Mesenchymal stem cell (in vitro differentiated cells and primary cell): ENCODE data around the gene PPP1R12C.

Experiments used
- DNase-seq: peaks from one replicate; pipeline ENCODE4 v3.0.0-alpha.2; 2013
- H2AFZ ChIP-seq: one replicate; pipeline ENCODE4 v1.6.1; 2013; ENCODE audit warnings: low read depth, mild to moderate bottlenecking, control low read depth, inconsistent platforms, low read length, moderate library complexity
- H2AK5ac ChIP-seq: 2 replicates; pipeline ENCODE4 v1.6.1; 2013; ENCODE audit warnings: low read length, moderate library complexity, mild to moderate bottlenecking, inconsistent platforms; ENCODE audit not compliant: severe bottlenecking
- H2BK120ac ChIP-seq: one replicate; pipeline ENCODE4 v1.6.1; 2013; ENCODE audit warnings: low read depth, mild to moderate bottlenecking, inconsistent platforms, low read length, moderate library complexity
- H2BK12ac ChIP-seq, 2 experiments: one replicate each; pipeline ENCODE4 v1.6.1; 2013; ENCODE audit warnings: inconsistent platforms in 2 of 2, low read length in 2 of 2, mild to moderate bottlenecking in 2 of 2, moderate library complexity in 2 of 2, control low read depth in 1 of 2
- H2BK15ac ChIP-seq: one replicate; pipeline ENCODE4 v1.6.1; 2013; ENCODE audit warnings: mild to moderate bottlenecking, low read depth, inconsistent platforms; ENCODE audit not compliant: poor library complexity, severe bottlenecking
- H2BK5ac ChIP-seq: 2 replicates; pipeline ENCODE4 v1.6.1; 2013; ENCODE audit warnings: low read depth, mild to moderate bottlenecking, low read length, control low read depth, inconsistent platforms; ENCODE audit not compliant: poor library complexity, severe bottlenecking
- H3K14ac ChIP-seq, 2 experiments: one replicate each; pipeline ENCODE4 v1.6.1; 2013; ENCODE audit warnings: inconsistent platforms in 2 of 2, low read length in 2 of 2, control low read depth in 1 of 2, mild to moderate bottlenecking in 1 of 2, moderate library complexity in 1 of 2
- H3K18ac ChIP-seq, 2 experiments: one replicate each; pipeline ENCODE4 v1.6.1; 2013; ENCODE audit warnings: inconsistent platforms in 2 of 2, low read length in 2 of 2, control low read depth in 1 of 2, low read depth in 1 of 2, mild to moderate bottlenecking in 1 of 2
- H3K23ac ChIP-seq, 2 experiments: one replicate each; pipeline ENCODE4 v1.6.1; 2013; ENCODE audit warnings: inconsistent platforms in 2 of 2, low read length in 2 of 2, mild to moderate bottlenecking in 2 of 2, moderate library complexity in 2 of 2, control low read depth in 1 of 2
- H3K27ac ChIP-seq: 2 replicates; pipeline ENCODE4 v1.5.1; 2013; ENCODE audit warnings: mild to moderate bottlenecking, moderate library complexity, low read length, control low read depth, inconsistent platforms; ENCODE audit not compliant: poor library complexity, severe bottlenecking
- H3K27me3 ChIP-seq, 2 experiments: 2 replicates each; pipeline versions ENCODE4 v1.6.1 to v1.7.0; 2013; ENCODE audit warnings: low read length in 2 of 2, mild to moderate bottlenecking in 2 of 2, moderate library complexity in 2 of 2, control low read depth in 1 of 2, inconsistent platforms in 1 of 2; ENCODE audit not compliant: control insufficient read depth in 1 of 2, insufficient read depth in 1 of 2
- H3K36me3 ChIP-seq, 2 experiments: 2 replicates each; pipeline versions ENCODE4 v1.6.1 to v1.7.0; 2013; ENCODE audit warnings: low read length in 2 of 2, control low read depth in 1 of 2, inconsistent platforms in 1 of 2, low read depth in 1 of 2, mild to moderate bottlenecking in 1 of 2; ENCODE audit not compliant: insufficient read depth in 2 of 2, control insufficient read depth in 1 of 2
- H3K4ac ChIP-seq, 2 experiments: one replicate each; pipeline ENCODE4 v1.6.1; 2013; ENCODE audit warnings: inconsistent platforms in 2 of 2, low read length in 2 of 2, mild to moderate bottlenecking in 2 of 2, moderate library complexity in 2 of 2, control low read depth in 1 of 2, low read depth in 1 of 2
- H3K4me1 ChIP-seq: 2 replicates; pipeline ENCODE4 v1.6.1; 2013; ENCODE audit warnings: low read depth, low read length, control low read depth; ENCODE audit not compliant: control insufficient read depth, insufficient read depth
- H3K4me2 ChIP-seq: 2 replicates; pipeline ENCODE4 v1.6.1; 2013; ENCODE audit warnings: low read length, mild to moderate bottlenecking, inconsistent platforms; ENCODE audit not compliant: poor library complexity, severe bottlenecking
- H3K4me3 ChIP-seq, 2 experiments: 2 replicates each; pipeline versions ENCODE4 v1.5.1 to v1.7.0; 2013; ENCODE audit warnings: low read length in 2 of 2, mild to moderate bottlenecking in 2 of 2, control low read depth in 1 of 2, low read depth in 1 of 2; ENCODE audit not compliant: insufficient read depth in 1 of 2
- H3K79me1 ChIP-seq: replicated peaks from 2 replicates; pipeline ENCODE4 v1.6.1; 2013; ENCODE audit warnings: mild to moderate bottlenecking, control low read depth, low read length, inconsistent platforms; ENCODE audit not compliant: poor library complexity, severe bottlenecking
- H3K9ac ChIP-seq: 2 replicates; pipeline ENCODE4 v1.7.0; 2013; ENCODE audit warnings: mild to moderate bottlenecking, low read length, moderate library complexity
- H3K9me3 ChIP-seq: 2 replicates; pipeline ENCODE4 v1.7.0; 2013; ENCODE audit warnings: mild to moderate bottlenecking, low read length; ENCODE audit not compliant: control insufficient read depth
- H4K8ac ChIP-seq: one replicate; pipeline ENCODE4 v1.6.1; 2013; ENCODE audit warnings: inconsistent platforms, mild to moderate bottlenecking, low read length, moderate library complexity
- H4K91ac ChIP-seq: one replicate; pipeline ENCODE4 v1.6.1; 2013; ENCODE audit warnings: mild to moderate bottlenecking, low read length, inconsistent platforms
- WGBS: methylation state at CpG from one replicate; pipeline ENCODE4 v1.1.7; 2013; ENCODE audit warnings: mixed read lengths; 5-methylcytosine and 5-hydroxymethylcytosine counted together

Gene PPP1R12C

GRCh38 chr19:55050749-55051532 is 66.5 kb downstream of the PPP1R12C start:
- 94% methylated on average over 25 of the region's 25 CpGs for WGBS
- DNase-seq = no peak
- H4K91ac ChIP-seq = peak overlapping the region; percentile 20

GRCh38 chr19:55048446-55048845 is 69.0 kb downstream of the PPP1R12C start:
- peaks cover 43 to 65% of the 10 kb centered on the region in 2 experiments for H3K36me3 ChIP-seq
- H3K79me1 ChIP-seq = peaks cover 10% of the 10 kb centered on the region
- DNase-seq = no peak
- 90% methylated on average over 15 of the region's 15 CpGs for WGBS
- H2BK15ac ChIP-seq = no peak overlapping the region
- no peak overlapping the region for H2BK5ac ChIP-seq
- no peak overlapping the region for H3K18ac ChIP-seq
- no peak overlapping the region for H3K4me2 ChIP-seq
- no peak overlapping the region for H2BK120ac ChIP-seq
- H4K8ac ChIP-seq = no peak overlapping the region
- H2BK12ac ChIP-seq = no peak overlapping the region
- no peaks in the 10 kb centered on the region for H3K9me3 ChIP-seq
- H3K23ac ChIP-seq = no peak overlapping the region
- H3K27me3 ChIP-seq = no peaks in the 10 kb centered on the region
- no peak overlapping the region for H4K91ac ChIP-seq
- no peak overlapping the region for H3K27ac ChIP-seq
- H3K4me1 ChIP-seq = no peaks in the 10 kb centered on the region
- no peak overlapping the region for H3K4me3 ChIP-seq
- H3K14ac ChIP-seq = no peak overlapping the region
- H3K9ac ChIP-seq = no peak overlapping the region
- H2AFZ ChIP-seq = no peak overlapping the region
- no peak overlapping the region for H2AK5ac ChIP-seq
- no peak overlapping the region for H3K4ac ChIP-seq

More at GRCh38 chr19:55050749-55051532, 66.5 kb downstream of the PPP1R12C start:
- peaks cover 51 to 67% of the 10 kb centered on the region in 2 experiments for H3K36me3 ChIP-seq
- H3K18ac ChIP-seq = no peak overlapping the region
- peaks cover 12% of the 10 kb centered on the region for H3K79me1 ChIP-seq
- H4K8ac ChIP-seq = no peak overlapping the region
- H3K27me3 ChIP-seq = no peaks in the 10 kb centered on the region
- no peak overlapping the region for H2AFZ ChIP-seq
- H2BK5ac ChIP-seq = no peak overlapping the region
- no peak overlapping the region for H2BK15ac ChIP-seq
- H2BK12ac ChIP-seq = no peak overlapping the region
- H2AK5ac ChIP-seq = no peak overlapping the region
- H3K27ac ChIP-seq = no peak overlapping the region
- H3K14ac ChIP-seq = no peak overlapping the region
- H3K4me1 ChIP-seq = no peaks in the 10 kb centered on the region
- H2BK120ac ChIP-seq = no peak overlapping the region
- H3K9ac ChIP-seq = no peak overlapping the region
- H3K4ac ChIP-seq = no peak overlapping the region
- H3K9me3 ChIP-seq = no peaks in the 10 kb centered on the region
- H3K4me3 ChIP-seq = no peak overlapping the region
- no peak overlapping the region for H3K23ac ChIP-seq
- H3K4me2 ChIP-seq = no peak overlapping the region

- Histone ChIP-seq H4K91ac (no peak overlapping the region), H2BK5ac (no peak overlapping the region), H3K23ac (no peak overlapping the region), H3K27ac (no peak overlapping the region), H2BK120ac (no peak overlapping the region), H3K18ac (no peak overlapping the region), H3K14ac (no peak overlapping the region), H3K36me3 (peaks cover 45 to 69% of the 10 kb centered on the region in 2 experiments), H3K4me1 (no peaks in the 10 kb centered on the region), H3K4me2 (no peak overlapping the region), H3K79me1 (peaks cover 10% of the 10 kb centered on the region), H3K9ac (no peak overlapping the region), H3K4ac (no peak overlapping the region), H4K8ac (no peak overlapping the region), H3K9me3 (no peaks in the 10 kb centered on the region), H2AFZ (no peak overlapping the region), H3K27me3 (no peaks in the 10 kb centered on the region), H2AK5ac (no peak overlapping the region), H3K4me3 (no peak overlapping the region), H2BK12ac (no peak overlapping the region), H2BK15ac (no peak overlapping the region)
- 96% methylated on average over 12 of the region's 12 CpGs for WGBS
- no peak for DNase-seq
Observed at GRCh38 chr19:55047951-55048350, 69.5 kb downstream of the PPP1R12C start.

GRCh38 chr19:55046975-55047622 is 70.3 kb downstream of the PPP1R12C start:
- H2BK12ac ChIP-seq = no peak overlapping the region
- no peaks in the 10 kb centered on the region for H3K4me1 ChIP-seq
- no peak overlapping the region for H3K4me3 ChIP-seq
- peaks cover 51 to 77% of the 10 kb centered on the region in 2 experiments for H3K36me3 ChIP-seq
- H3K23ac ChIP-seq = no peak overlapping the region
- H3K27me3 ChIP-seq = no peaks in the 10 kb centered on the region
- no peak overlapping the region for H3K4me2 ChIP-seq
- no peak overlapping the region for H3K18ac ChIP-seq
- no peak overlapping the region for H2AK5ac ChIP-seq
- H3K79me1 ChIP-seq = peaks cover 10% of the 10 kb centered on the region
- H2BK120ac ChIP-seq = no peak overlapping the region
- no peak overlapping the region for H2BK15ac ChIP-seq
- DNase-seq = no peak
- no peak overlapping the region for H4K91ac ChIP-seq
- 96% methylated on average over 17 of the region's 17 CpGs for whole genome bisulfite sequencing
- H3K9ac ChIP-seq = no peak overlapping the region
- no peaks in the 10 kb centered on the region for H3K9me3 ChIP-seq
- no peak overlapping the region for H2AFZ ChIP-seq
- no peak overlapping the region for H2BK5ac ChIP-seq
- no peak overlapping the region for H4K8ac ChIP-seq
- no peak overlapping the region for H3K14ac ChIP-seq
- H3K27ac ChIP-seq = no peak overlapping the region
- H3K4ac ChIP-seq = no peak overlapping the region
